Lung microvascular endothelial cell (primary cell): Measurements from ENCODE around the gene TRAIP. TPM values are rescaled to one million over a fixed set of nuclear protein-coding genes. Genes with fewer than 3 reads are reported as not detected.
A peak's percentile ranks its signal among the peaks of the same experiment; 100 is the strongest.
"Not testable (repeated sequence)": the region's sequence is repeated elsewhere in the genome, so short reads cannot be mapped to it uniquely, and the experiment has no call there.

Experiments
- DNase-seq, 2 donors: peaks; one replicate each; pipeline versions ENCODE4 v3.0.0 to v3.0.0-alpha.2; 2010; ENCODE audit warnings: low read depth in 2 of 2
- total RNA-seq: library from RNA; depleted of rRNA; stranded (reverse); fragments of >200 nt; gene quantifications from 2 replicates; pipeline ENCODE4 v1.2.1, GENCODE V29; 2014

The TRAIP gene
- total RNA-seq, 1 donor from 2014 or later: 1.2 TPM

- no peak for DNase-seq
These were observed 64.8 kb downstream of the TRAIP start for GRCh38 chr3:49791571-49791970.

DNA sequence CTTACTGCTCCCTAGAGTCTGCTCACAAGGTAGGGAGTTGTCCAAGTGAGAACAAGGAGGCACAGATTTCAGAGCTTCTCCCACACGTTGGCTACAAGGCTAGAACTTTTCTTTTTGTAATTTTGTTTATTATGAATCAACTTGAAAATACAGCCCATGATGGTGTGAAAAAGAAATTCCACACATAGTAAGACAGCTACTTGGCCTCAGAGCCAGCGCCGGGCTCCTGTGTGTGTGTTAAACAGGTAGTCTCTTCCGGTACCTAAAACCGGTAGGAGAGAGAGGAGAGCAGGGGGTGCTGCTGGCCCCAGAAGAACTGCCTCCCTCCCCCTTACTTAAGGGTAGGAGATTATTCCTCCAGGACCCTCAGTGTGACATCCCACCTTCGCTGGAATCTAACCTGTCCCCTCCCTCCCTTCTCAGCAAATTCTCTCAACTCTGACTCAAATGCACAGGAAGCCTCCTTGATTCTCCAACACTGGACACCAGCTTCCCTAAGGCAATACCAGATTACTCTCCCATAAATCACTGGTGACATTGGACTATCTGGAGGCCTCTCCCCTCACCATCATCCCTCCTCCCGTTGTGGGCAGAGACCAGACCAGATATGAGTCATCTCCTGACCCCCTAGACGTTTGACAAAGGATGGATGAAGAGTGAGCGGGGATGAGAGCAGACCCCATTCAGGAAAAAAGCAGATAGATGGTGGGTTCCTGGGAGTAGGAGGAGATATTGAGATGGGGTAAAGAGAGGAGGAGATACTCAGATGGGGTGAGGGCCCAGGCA, 65.5 kb downstream of the TRAIP start:
- DNase-seq: no peak

GRCh38 chr3:49788056-49788455, 68.3 kb downstream of the TRAIP start:
- no peak for DNase-seq

DNA sequence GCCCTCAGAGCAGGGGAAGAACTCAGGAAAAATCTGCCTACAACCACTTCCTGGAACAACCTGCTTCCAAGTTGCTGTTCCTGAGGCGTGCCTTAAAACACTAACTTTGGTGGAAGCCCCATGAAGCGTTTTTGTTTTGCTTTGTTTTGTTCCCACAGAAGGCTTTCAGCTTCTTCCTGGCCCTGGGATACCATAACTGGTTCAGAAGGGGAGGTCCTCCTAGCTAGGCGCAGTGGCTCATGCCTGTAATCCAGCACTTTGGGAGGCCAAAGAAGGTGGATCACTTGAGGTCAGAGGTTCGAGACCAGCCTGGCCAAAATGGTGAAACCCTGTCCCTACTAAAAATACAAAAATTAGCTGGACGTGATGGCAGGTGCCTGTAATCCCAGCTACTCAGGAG, 68.8 kb downstream of the TRAIP start:
- peak in 1 of 2 donors; percentile 21 for DNase-seq

- no peak for DNase-seq
These were observed 69.2 kb downstream of the TRAIP start for GRCh38 chr3:49787182-49787464.

DNA sequence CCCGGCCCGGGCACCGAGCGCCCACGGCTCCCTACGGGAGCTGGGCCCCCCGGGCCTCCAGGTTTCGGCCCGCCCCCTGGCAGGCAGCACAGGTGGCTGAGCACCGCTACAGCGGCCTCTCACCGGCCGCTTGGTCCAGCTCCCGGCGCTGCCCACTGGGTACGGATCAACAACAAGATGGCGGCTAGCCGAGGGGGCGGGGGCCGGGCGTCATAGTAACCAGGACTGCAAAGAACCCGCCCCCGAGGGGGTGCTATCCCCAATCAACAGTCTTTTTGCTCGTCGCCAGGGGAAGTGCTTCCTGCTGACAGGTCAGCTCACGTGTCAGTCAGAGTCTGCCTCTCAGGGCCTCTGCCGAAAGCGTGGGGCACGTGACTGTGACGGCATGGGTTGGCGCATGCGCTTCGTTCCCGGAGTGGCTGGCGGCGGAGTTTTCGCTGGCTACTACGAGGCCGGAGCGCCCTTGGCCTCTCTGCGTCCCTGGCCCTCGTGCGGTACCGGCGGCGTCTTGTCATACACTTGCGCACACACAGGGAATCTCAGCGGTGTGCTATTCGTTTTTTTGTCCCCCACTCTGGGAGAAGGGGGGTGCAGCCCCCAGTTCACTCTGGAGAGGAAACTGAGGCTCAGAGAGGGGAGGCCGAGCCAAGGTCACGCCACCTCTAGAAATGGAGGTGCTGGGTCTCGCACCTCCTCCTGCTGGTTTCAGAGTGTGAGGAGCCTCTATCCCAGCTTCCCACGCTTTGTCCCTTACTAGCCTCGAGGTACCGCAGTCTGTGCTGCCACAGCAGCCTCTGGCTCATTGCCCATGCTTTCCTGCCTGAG, 69.8 kb downstream of the TRAIP start, which contains the start of gene IP6K1:
TSS of gene IP6K1 (minus strand) at position 186 of the 825 bp plus-strand sequence. CDS start 38,502 bp downstream, outside the sequence.
- DNase-seq: peak; percentile 100

DNA sequence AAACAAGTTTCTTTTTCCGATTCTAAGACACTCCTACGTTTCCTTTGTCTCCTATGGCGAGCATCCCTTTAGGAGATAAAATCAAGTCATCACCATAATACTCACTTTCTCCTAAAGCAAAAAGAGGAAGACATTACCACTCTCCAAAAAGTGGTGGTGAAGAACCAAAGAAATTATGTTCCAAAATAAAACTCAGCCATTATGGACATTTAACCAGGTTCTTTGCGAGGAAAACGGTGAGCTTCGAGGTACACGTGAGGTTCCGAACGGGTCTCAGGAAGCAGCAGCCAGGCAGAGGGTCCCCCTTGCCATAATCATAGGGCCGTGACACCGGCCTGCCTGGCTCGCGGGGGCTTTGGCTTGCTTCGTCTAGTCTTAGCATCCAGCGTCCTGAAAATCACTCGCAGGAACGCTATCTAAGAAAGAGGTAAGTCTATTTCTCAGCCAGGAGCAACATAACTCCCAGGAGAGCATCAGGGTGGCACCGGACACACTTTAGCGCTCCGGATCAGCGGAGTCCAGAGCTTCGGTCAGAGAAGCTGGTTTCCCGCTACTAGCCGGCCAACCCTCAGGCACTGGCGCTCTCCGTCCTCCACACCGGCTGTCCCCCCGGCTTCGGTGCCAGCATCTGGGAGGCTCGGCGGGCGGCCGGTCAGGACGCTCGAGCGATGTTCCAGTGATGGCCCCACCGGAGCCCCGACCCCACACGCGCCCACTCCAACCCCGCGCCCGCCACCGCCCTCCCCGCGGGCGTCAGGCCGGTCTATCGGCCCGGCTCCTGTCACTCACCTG, 70.6 kb downstream of the TRAIP start:
- peak; percentile 52 to 57 for DNase-seq

DNA sequence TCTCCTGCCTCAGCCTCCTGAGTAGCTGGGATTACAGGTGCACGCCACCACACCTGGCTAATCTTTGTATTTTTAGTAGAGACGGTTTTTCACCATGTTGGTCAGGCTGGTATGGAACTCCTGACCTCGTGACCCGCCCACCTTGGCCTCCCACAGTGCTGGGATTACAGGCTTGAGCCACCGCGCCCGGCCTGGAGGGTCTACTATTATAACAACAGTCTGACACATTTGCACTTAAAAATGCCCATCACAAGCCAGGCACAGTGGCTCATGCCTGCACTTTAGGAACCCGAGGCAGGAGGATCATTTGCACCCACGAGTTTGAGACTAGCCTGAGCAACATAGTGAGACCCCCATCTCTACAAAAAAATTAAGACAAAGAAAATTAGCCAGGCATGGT, 74.1 kb downstream of the TRAIP start:
- not testable (repeated sequence) for DNase-seq

DNA sequence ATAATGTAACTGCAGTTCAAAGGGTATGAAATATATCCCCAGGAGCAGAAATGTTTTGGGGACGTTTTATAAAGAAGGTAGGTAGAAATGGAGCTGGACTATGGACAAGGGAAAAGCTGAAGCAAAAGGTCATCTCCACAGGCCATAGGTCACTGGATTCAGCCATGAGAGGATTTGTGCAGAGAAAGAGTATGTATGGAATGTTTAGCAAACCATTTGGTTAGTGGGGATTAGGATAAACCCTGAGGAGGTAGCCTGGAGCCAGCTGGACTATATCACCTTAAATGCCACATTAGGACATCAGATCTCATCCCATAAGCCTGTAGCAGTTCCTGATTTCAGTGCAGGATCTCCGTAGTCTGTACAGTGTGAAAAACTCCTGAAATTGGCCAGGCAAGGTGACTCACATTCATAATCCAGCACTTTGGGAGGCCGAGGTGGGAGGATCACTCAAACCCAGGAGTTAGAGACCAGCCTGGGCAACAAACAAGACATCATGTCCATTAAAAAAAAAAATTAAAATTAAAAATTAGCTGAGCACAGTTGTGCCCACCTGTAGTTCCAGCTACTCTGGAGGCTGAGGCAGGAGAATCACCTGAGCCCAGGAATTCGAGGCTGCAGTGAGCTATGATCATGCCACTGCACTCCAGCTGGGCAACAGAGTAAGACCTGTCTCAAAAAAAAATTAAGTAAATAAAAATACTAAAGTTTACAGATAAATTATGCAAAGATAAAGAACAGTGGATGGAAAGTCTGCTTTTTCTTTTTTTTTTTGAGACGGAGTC, 74.8 kb downstream of the TRAIP start:
- no peak for DNase-seq

- not testable (repeated sequence) for DNase-seq
These were observed 75.4 kb downstream of the TRAIP start for GRCh38 chr3:49780975-49781365.

GRCh38 chr3:49780080-49780974, 76.0 kb downstream of the TRAIP start:
- DNase-seq: no peak

GRCh38 chr3:49779358-49780079, 76.8 kb downstream of the TRAIP start:
- no peak for DNase-seq

Other genes starting within 250 kb of the TRAIP start
- gene APEH, start 182.2 kb downstream of the TRAIP start, total RNA-seq: 88.3 and 92.1 TPM in 2 replicates
- gene MST1, start 167.1 kb downstream of the TRAIP start, total RNA-seq: 1.5 and 2.2 TPM in 2 replicates
- 14.8 and 23.2 TPM in 2 replicates for gene RNF123, start 167.0 kb downstream of the TRAIP start, total RNA-seq
- gene AMIGO3, start 136.9 kb downstream of the TRAIP start, total RNA-seq: under 0.01 and 0.40 TPM in 2 replicates
- gene GMPPB, start 132.6 kb downstream of the TRAIP start, total RNA-seq: 12.9 and 19.4 TPM in 2 replicates
- gene IP6K1, start 70.0 kb downstream of the TRAIP start, total RNA-seq: 37.3 and 47.4 TPM in 2 replicates
- not detected in 2 replicates for gene CDHR4, start 56.7 kb downstream of the TRAIP start, total RNA-seq
- gene INKA1, start 53.3 kb downstream of the TRAIP start, total RNA-seq: 12.3 and 17.2 TPM in 2 replicates
- gene UBA7, start 42.6 kb downstream of the TRAIP start, total RNA-seq: 23.3 and 23.4 TPM in 2 replicates
- under 0.01 TPM in 2 replicates for gene CAMKV, start 13.3 kb upstream of the TRAIP start, total RNA-seq
- under 0.01 and 0.22 TPM in 2 replicates for gene MST1R, start 47.3 kb upstream of the TRAIP start, total RNA-seq
- 5.7 and 7.9 TPM in 2 replicates for gene MON1A, start 73.2 kb upstream of the TRAIP start, total RNA-seq
- 19.2 and 36.7 TPM in 2 replicates for gene RBM6, start 83.6 kb upstream of the TRAIP start, total RNA-seq
- gene RBM5, start 232.4 kb upstream of the TRAIP start, total RNA-seq: 84.3 and 152 TPM in 2 replicates